ENCODE measurements around the gene NUBPL. TPM values are rescaled to one million over a fixed set of nuclear protein-coding genes. Genes with fewer than 3 reads are reported as not detected.

Gene NUBPL
- total and polyA plus RNA-seq, 12 donors: 3.6 to 27.3 (median 16.9) TPM

GRCh38 chr14:31716208-31716607 is 155.0 kb downstream of the NUBPL start:
- no peaks in the 10 kb centered on the region for H3K9me3 ChIP-seq (replicated peaks in 1 of 3)
- peaks cover 0 to 4% of the 10 kb centered on the region in 2 donors for H3K4me1 ChIP-seq (replicated peaks in 1 of 2)
- TF ChIP-seq POLR2A (IDR thresholded peaks at IDR 0.05) (no peak), CTCF (IDR thresholded peaks at IDR 0.05) (no peak)
- no peak overlapping the region for H3K4me3 ChIP-seq
- no peak overlapping the region for H3K27ac ChIP-seq
- H3K36me3 ChIP-seq (replicated peaks in 1 of 2): no peaks in the 10 kb centered on the region
- no peak for DNase-seq
- intact Hi-C loops (cut with DNase I): no loop called here
- no peaks in the 10 kb centered on the region for H3K27me3 ChIP-seq

- H3K27ac ChIP-seq: no peak overlapping the region
- H3K4me3 ChIP-seq: no peak overlapping the region
- peaks cover 0 to 4% of the 10 kb centered on the region in 2 donors for H3K4me1 ChIP-seq (replicated peaks in 1 of 2)
- H3K27me3 ChIP-seq: no peaks in the 10 kb centered on the region
- intact Hi-C loops (cut with DNase I): no loop called here
- WGBS, 4 donors: 65 to 79% (median 70%) methylated on average over 3 of the region's 3 CpGs
- no peaks in the 10 kb centered on the region for H3K36me3 ChIP-seq (replicated peaks in 1 of 2)
- no peak for DNase-seq
- no peaks in the 10 kb centered on the region for H3K9me3 ChIP-seq (replicated peaks in 1 of 3)
- TF ChIP-seq CTCF (IDR thresholded peaks at IDR 0.05): no peak
Measured at GRCh38 chr14:31717294-31718085, 156.3 kb downstream of the NUBPL start.

GRCh38 chr14:31718585-31718984 is 157.4 kb downstream of the NUBPL start:
- no peak for DNase-seq
- Histone ChIP-seq H3K27ac (no peak overlapping the region), H3K4me3 (no peak overlapping the region), H3K9me3 (replicated peaks in 1 of 3) (no peaks in the 10 kb centered on the region), H3K4me1 (replicated peaks in 1 of 2) (peaks cover 0 to 4% of the 10 kb centered on the region in 2 donors), H3K36me3 (replicated peaks in 1 of 2) (no peaks in the 10 kb centered on the region), H3K27me3 (no peaks in the 10 kb centered on the region)
- TF ChIP-seq CTCF (IDR thresholded peaks at IDR 0.05) (no peak), POLR2A (IDR thresholded peaks at IDR 0.05) (no peak)
- 81 to 96% (median 92%) methylated on average over 3 of the region's 3 CpGs for WGBS, 4 donors
- intact Hi-C loops (cut with DNase I): no loop called here

- H3K9me3 ChIP-seq (replicated peaks in 1 of 3): no peaks in the 10 kb centered on the region
- 93 to 97% (median 95%) methylated on average over 5 of the region's 5 CpGs for WGBS, 4 donors
- intact Hi-C loops (cut with DNase I): no loop called here
- H3K27me3 ChIP-seq: no peaks in the 10 kb centered on the region
- DNase-seq: no peak
- H3K36me3 ChIP-seq (replicated peaks in 1 of 2): no peaks in the 10 kb centered on the region
- no peak overlapping the region for H3K27ac ChIP-seq
- H3K4me3 ChIP-seq: no peak overlapping the region
- TF ChIP-seq CTCF (IDR thresholded peaks at IDR 0.05) (no peak), POLR2A (IDR thresholded peaks at IDR 0.05) (no peak)
- peaks cover 0 to 4% of the 10 kb centered on the region in 2 donors for H3K4me1 ChIP-seq (replicated peaks in 1 of 2)
Measured at GRCh38 chr14:31718985-31719384, 157.8 kb downstream of the NUBPL start.

Measured in adrenal gland (tissue), 12 donors.